HG03432 (cell line): ENCODE measurements around the gene TUBGCP5.
"Not testable (repeated sequence)": the region's sequence is repeated elsewhere in the genome, so short reads cannot be mapped to it uniquely, and the experiment has no call there.

Source experiments
- ATAC-seq: cut with Tn5 transposase; IDR thresholded peaks from one replicate; pipeline ENCODE4 v1.9.1; 2021; ENCODE audit warnings: mild to moderate bottlenecking, moderate library complexity; ENCODE audit not compliant: unreplicated experiment

The TUBGCP5 gene

GRCh38 chr15:23043535-23043934 is 4.2 kb upstream of the TUBGCP5 start:
- ATAC-seq: not testable (repeated sequence)

GRCh38 chr15:23041736-23042135 is 2.4 kb upstream of the TUBGCP5 start:
- not testable (repeated sequence) for ATAC-seq

GRCh38 chr15:23039917-23040281 is 530 bp upstream of the TUBGCP5 start:
- ATAC-seq: peak; percentile 31

- peak; percentile 11 for ATAC-seq
Observed at GRCh38 chr15:23038726-23039142, 635 bp downstream of the TUBGCP5 start.

- no peak for ATAC-seq
Observed at GRCh38 chr15:23035964-23036566, 3.3 kb downstream of the TUBGCP5 start.

GRCh38 chr15:23033979-23034378 is 5.4 kb downstream of the TUBGCP5 start:
- no peak for ATAC-seq

GRCh38 chr15:23026218-23026617 is 13.2 kb downstream of the TUBGCP5 start:
- no peak for ATAC-seq

- no peak for ATAC-seq
Observed at GRCh38 chr15:23022156-23022555, 17.2 kb downstream of the TUBGCP5 start.

GRCh38 chr15:23014394-23015000 is 24.9 kb downstream of the TUBGCP5 start:
- ATAC-seq: no peak

- no peak for ATAC-seq
Observed at GRCh38 chr15:23013681-23014080, 25.7 kb downstream of the TUBGCP5 start.

GRCh38 chr15:23012616-23013015 is 26.8 kb downstream of the TUBGCP5 start:
- ATAC-seq: not testable (repeated sequence)

GRCh38 chr15:23003736-23004135 is 35.6 kb downstream of the TUBGCP5 start:
- ATAC-seq: no peak

GRCh38 chr15:23002920-23003319 is 36.4 kb downstream of the TUBGCP5 start:
- no peak for ATAC-seq

- no peak for ATAC-seq
Observed at GRCh38 chr15:22995795-22996194, 43.6 kb downstream of the TUBGCP5 start.

- no peak for ATAC-seq
Observed at GRCh38 chr15:22992024-22992326, 47.4 kb downstream of the TUBGCP5 start.

- ATAC-seq: no peak
Observed at GRCh38 chr15:22989576-22990477, 49.5 kb downstream of the TUBGCP5 start.

- no peak for ATAC-seq
Observed at GRCh38 chr15:22988811-22989210, 50.6 kb downstream of the TUBGCP5 start.

- not testable (repeated sequence) for ATAC-seq
Observed at GRCh38 chr15:22981931-22982330, 57.4 kb downstream of the TUBGCP5 start.

- ATAC-seq: no peak
Observed at GRCh38 chr15:22981051-22981840, 58.1 kb downstream of the TUBGCP5 start.

GRCh38 chr15:22980189-22981050 is 58.9 kb downstream of the TUBGCP5 start, which contains the start of gene CYFIP1:
Gene CYFIP1, minus strand, starts transcription at chr15:22980368. Its CDS starts 33,083 bp downstream, at chr15:22947285.
- peak; percentile 79 for ATAC-seq
